ENCODE results near the gene ERFL. TPM values are rescaled to one million over a fixed set of nuclear protein-coding genes. Genes with fewer than 3 reads are reported as not detected.

Gene ERFL
- total RNA-seq, 3 donors from 2014 or later = 0.83 to 2.0 (median 1.5) TPM

GRCh38 chr19:41936416-41936850 lies 8.2 kb upstream of the ERFL start:
- DNase-seq = peak; percentile 45
- H3K4me1 Mint-ChIP-seq (ENCODE audit: low read depth) = peaks cover 47% of the 10 kb centered on the region
- H3K4me3 Mint-ChIP-seq = peak overlapping the region; percentile 1

DNA sequence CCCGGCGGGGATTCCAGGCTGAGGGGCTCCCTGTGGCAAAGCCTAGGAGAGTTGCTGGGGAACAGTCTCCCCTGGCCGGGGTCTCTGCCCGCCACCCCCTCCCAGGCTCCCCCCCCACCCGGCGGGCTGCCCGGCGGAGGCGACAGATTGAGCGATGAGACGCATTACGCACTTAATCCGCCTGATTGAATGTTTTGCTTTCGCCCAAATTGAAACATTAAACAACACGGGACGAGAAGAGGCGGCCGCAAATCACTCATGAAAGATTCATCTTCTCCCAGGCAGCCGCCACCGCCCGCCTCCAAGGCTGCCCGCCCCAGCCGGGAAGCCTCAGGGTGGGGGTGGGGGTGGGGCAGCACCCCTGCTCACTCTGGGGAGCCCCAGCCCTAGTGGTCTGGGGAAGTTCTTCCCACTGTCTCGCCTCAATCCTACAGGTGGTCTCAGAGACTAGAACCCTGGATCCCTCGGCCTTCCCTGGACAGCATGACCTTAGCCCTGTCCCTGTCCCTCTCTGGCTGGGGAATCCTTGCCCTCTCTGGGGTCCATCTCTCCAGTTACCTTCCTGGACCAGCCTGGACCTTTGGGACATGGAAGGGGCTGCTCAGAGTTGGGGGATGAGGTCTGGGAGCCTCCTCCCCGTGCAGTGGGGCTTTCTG lies 7.6 kb upstream of the ERFL start:
- DNase-seq (no peak), ATAC-seq (peak in 1 of 2 donors; percentile 4)
- Mint-ChIP-seq H3K4me3 (no peak overlapping the region), H3K9me3 (no peaks in the 10 kb centered on the region), H3K36me3 (ENCODE audit: insufficient read depth) (no peaks in the 10 kb centered on the region), H3K27me3 (ENCODE audit: low read depth) (peaks cover 4% of the 10 kb centered on the region), H3K4me1 (ENCODE audit: low read depth) (peaks cover 46% of the 10 kb centered on the region)

More at GRCh38 chr19:41936416-41936850, 8.2 kb upstream of the ERFL start:
- Mint-ChIP-seq H3K9me3 (no peaks in the 10 kb centered on the region), H3K36me3 (ENCODE audit: insufficient read depth) (no peaks in the 10 kb centered on the region), H3K27me3 (ENCODE audit: low read depth) (peaks cover 5% of the 10 kb centered on the region)
- peak; percentile 61 to 75 for ATAC-seq

GRCh38 chr19:41934849-41935374 lies 6.7 kb upstream of the ERFL start:
- Mint-ChIP-seq H3K4me3 (peak overlapping the region; percentile 31), H3K9me3 (no peaks in the 10 kb centered on the region), H3K36me3 (ENCODE audit: insufficient read depth) (no peaks in the 10 kb centered on the region), H3K27me3 (ENCODE audit: low read depth) (peaks cover 4% of the 10 kb centered on the region), H3K4me1 (ENCODE audit: low read depth) (peaks cover 52% of the 10 kb centered on the region)
- ATAC-seq (peak; percentile 64 to 65), DNase-seq (peak; percentile 81)

GRCh38 chr19:41933693-41934426 lies 5.6 kb upstream of the ERFL start:
- Mint-ChIP-seq H3K9me3 (no peaks in the 10 kb centered on the region), H3K4me1 (ENCODE audit: low read depth) (peaks cover 61% of the 10 kb centered on the region), H3K4me3 (no peak overlapping the region), H3K27me3 (ENCODE audit: low read depth) (peaks cover 4% of the 10 kb centered on the region), H3K36me3 (ENCODE audit: insufficient read depth) (no peaks in the 10 kb centered on the region)
- ATAC-seq (no peak), DNase-seq (no peak)

DNA sequence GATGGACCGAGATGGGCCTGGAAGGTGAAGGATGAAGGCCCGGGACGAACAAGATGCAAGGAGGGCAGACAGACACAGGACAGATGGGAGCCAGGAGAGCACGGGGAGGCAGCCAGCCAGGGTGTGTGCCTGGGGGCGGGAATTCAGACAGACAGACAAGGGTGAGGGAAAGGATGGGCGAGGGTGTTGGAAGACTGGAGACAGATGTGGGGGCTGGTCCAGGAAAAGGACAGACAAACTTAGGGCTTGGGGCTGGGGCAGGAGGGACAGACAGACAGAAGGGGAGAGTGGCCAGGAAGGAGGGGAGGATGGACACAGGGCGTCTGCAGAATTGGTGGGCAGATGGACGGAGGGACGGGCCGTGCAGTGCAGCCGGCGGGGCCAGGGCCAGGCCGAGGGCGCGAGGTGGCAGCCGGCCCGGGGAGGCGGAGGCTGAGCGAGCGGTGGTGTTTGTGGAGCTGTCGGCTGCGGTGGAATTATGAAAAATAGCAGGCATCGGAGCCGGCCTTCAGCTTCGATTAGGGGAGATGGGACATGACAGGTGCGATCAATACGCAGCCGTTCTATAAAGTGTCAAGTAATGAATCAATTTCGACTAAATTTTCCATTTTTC lies 4.6 kb upstream of the ERFL start:
- no peaks in the 10 kb centered on the region for H3K36me3 Mint-ChIP-seq (ENCODE audit: insufficient read depth)
- DNase-seq (no peak), ATAC-seq (no peak)
- H3K9me3 Mint-ChIP-seq = no peaks in the 10 kb centered on the region
- H3K4me3 Mint-ChIP-seq = no peak overlapping the region
- H3K27me3 Mint-ChIP-seq (ENCODE audit: low read depth) = peaks cover 4% of the 10 kb centered on the region
- H3K4me1 Mint-ChIP-seq (ENCODE audit: low read depth) = peaks cover 64% of the 10 kb centered on the region

DNA sequence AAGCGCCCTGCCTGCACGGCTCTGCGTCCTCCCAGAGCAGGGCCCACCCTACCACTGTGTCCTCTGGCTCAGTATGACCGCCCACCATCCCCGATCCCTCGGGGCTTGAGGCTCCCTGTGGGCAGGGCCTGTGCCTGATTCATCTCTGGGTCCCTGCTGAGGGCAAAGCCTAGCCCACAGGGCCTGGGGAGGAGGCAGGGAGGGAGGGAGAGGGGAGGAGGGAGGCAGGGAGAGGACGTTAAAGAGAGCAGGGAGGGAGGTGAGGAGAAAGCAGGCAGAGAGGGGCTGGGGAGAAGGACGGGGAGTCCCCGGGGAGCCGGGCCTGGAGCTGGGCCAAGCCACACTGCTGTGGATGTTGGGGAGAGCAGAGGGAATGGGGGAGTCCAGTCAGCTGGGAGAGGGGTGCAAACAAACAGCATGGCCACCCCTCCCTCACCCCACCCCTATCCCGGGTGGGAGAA lies 4.0 kb upstream of the ERFL start:
- no peak overlapping the region for H3K4me3 Mint-ChIP-seq
- DNase-seq (no peak), ATAC-seq (no peak)
- peaks cover 4% of the 10 kb centered on the region for H3K27me3 Mint-ChIP-seq (ENCODE audit: low read depth)
- H3K9me3 Mint-ChIP-seq = no peaks in the 10 kb centered on the region
- H3K36me3 Mint-ChIP-seq (ENCODE audit: insufficient read depth) = no peaks in the 10 kb centered on the region
- H3K4me1 Mint-ChIP-seq (ENCODE audit: low read depth) = peaks cover 60% of the 10 kb centered on the region

DNA sequence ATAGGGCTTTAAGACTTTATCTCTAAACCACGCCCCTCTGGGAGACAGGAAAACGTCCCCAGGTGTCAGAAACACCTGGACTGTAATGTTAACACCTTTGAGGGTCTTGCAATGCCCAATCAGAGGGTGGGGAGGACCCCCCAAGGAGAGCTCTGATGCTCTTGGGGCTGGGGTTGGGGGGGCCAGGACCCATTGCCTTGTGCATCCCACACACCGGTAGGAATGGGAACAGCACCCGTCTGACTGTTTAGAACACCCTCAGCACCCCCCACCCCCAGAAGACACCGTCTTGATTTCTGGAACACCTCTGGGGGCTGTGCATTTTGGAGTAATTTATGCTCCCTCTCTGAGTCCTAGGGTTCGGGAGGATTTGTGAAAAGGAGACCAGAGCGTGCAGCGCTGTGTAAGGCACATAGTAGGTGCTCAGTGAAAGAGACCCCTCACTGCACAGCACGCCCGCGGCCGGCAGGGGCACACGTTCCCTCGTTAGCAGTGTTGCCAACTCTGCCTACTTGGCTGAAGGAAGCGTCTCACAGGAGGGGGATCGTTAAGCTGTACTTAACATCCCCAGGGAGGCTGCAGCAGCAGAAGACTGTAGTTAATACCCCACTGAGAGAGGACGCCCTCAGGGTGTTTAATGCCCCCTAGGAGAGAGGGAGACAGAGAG lies 2.8 kb upstream of the ERFL start:
- ATAC-seq (no peak), DNase-seq (no peak)
- no peaks in the 10 kb centered on the region for H3K9me3 Mint-ChIP-seq
- H3K27me3 Mint-ChIP-seq (ENCODE audit: low read depth) = peaks cover 2% of the 10 kb centered on the region
- H3K4me3 Mint-ChIP-seq = no peak overlapping the region
- H3K4me1 Mint-ChIP-seq (ENCODE audit: low read depth) = peaks cover 51% of the 10 kb centered on the region
- H3K36me3 Mint-ChIP-seq (ENCODE audit: insufficient read depth) = no peaks in the 10 kb centered on the region

DNA sequence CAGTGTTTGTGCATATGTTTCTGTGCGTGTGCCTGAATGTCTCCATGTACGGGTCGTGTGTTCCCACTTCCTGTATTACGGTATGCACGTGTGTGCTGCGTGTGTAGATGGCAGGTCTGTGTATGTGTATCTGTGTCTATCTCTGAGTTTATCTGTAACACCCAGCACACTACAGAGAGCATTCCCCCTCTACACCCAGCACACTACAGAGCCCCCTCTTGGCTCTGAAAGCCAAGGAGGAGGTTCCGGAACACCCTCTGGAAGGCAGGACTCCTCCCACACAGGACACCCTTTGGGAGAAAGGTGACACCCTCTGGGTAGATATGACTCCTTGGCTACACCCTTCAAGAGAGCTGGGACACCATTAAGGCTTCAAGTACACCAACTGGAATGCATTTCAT lies 2.1 kb upstream of the ERFL start:
- Mint-ChIP-seq H3K4me1 (ENCODE audit: low read depth) (peaks cover 47% of the 10 kb centered on the region), H3K36me3 (ENCODE audit: insufficient read depth) (no peaks in the 10 kb centered on the region), H3K9me3 (no peaks in the 10 kb centered on the region), H3K27me3 (ENCODE audit: low read depth) (peaks cover 2% of the 10 kb centered on the region), H3K4me3 (no peak overlapping the region)
- ATAC-seq (no peak), DNase-seq (no peak)

- no peaks in the 10 kb centered on the region for H3K9me3 Mint-ChIP-seq
- peaks cover 40% of the 10 kb centered on the region for H3K4me1 Mint-ChIP-seq (ENCODE audit: low read depth)
- no peak for ATAC-seq
- H3K27me3 Mint-ChIP-seq (ENCODE audit: low read depth) = no peaks in the 10 kb centered on the region
- no peak for DNase-seq
- peak overlapping the region; percentile 37 for H3K4me3 Mint-ChIP-seq
- H3K36me3 Mint-ChIP-seq (ENCODE audit: insufficient read depth) = no peaks in the 10 kb centered on the region
Observed at GRCh38 chr19:41929536-41930071, 1.4 kb upstream of the ERFL start.

- DNase-seq = no peak
- no peaks in the 10 kb centered on the region for H3K9me3 Mint-ChIP-seq
- no peaks in the 10 kb centered on the region for H3K36me3 Mint-ChIP-seq (ENCODE audit: insufficient read depth)
- H3K4me3 Mint-ChIP-seq = peak overlapping the region; percentile 83
- no peaks in the 10 kb centered on the region for H3K27me3 Mint-ChIP-seq (ENCODE audit: low read depth)
- H3K4me1 Mint-ChIP-seq (ENCODE audit: low read depth) = peaks cover 36% of the 10 kb centered on the region
- ATAC-seq = peak; percentile 65 to 68
Observed at GRCh38 chr19:41928754-41929535, 696 bp upstream of the ERFL start.

- H3K4me1 Mint-ChIP-seq (ENCODE audit: low read depth) = peaks cover 33% of the 10 kb centered on the region
- peak; percentile 19 to 36 for ATAC-seq
- peak; percentile 37 for DNase-seq
- H3K4me3 Mint-ChIP-seq = peak overlapping the region; percentile 82
- H3K36me3 Mint-ChIP-seq (ENCODE audit: insufficient read depth) = peaks cover 2% of the 10 kb centered on the region
- no peaks in the 10 kb centered on the region for H3K9me3 Mint-ChIP-seq
- H3K27me3 Mint-ChIP-seq (ENCODE audit: low read depth) = peaks cover 2% of the 10 kb centered on the region
Observed at GRCh38 chr19:41927497-41928192, 604 bp downstream of the ERFL start.

DNA sequence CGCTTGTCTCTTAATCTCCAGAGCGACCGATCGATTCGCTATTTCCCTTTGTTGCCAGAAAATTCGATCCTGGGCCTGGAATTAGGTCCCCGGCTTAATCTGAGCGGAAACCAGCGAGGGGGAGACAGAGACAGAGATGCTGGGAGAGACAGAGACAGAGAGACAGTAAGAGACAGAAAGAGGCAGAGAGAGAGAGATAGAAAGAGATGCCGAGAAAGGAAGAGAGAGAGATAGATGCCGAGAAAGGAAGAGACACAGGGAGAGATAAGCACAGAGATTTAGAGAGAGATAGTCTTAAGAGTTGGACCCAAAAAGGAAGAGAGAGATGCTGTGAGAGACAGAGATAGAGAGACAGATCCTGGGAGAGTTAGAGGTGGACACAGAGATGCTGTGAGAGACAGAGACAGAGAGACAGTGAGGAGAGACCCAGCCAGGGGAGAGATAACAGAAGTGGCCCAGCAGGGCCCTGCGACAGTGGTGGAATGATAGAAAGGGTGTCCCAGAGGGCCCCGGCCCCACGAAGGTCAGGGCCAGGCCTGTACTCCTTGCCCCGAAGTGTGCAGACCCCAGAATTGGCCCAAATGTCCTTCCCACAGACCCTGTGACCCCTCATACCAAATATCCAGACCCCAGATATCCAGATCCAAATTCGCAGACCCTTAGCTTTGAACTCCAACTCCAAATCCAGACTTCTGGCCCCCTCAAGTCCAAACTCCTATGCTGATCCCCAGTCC lies 1.3 kb downstream of the ERFL start:
- no peaks in the 10 kb centered on the region for H3K9me3 Mint-ChIP-seq
- peaks cover 6% of the 10 kb centered on the region for H3K27me3 Mint-ChIP-seq (ENCODE audit: low read depth)
- H3K4me1 Mint-ChIP-seq (ENCODE audit: low read depth) = peaks cover 37% of the 10 kb centered on the region
- DNase-seq = no peak
- no peak overlapping the region for H3K4me3 Mint-ChIP-seq
- no peak for ATAC-seq
- peaks cover 2% of the 10 kb centered on the region for H3K36me3 Mint-ChIP-seq (ENCODE audit: insufficient read depth)
